AG08396 (cell line): ENCODE results near the gene RASA1.
"Not testable (repeated sequence)": the region's sequence is repeated elsewhere in the genome, so short reads cannot be mapped to it uniquely, and the experiment has no call there.

Experiments used
- DNase-seq: peaks from one replicate; pipeline ENCODE4 v3.0.0; 2012; ENCODE audit warnings: low spot score, mixed read lengths

RASA1 gene

DNA sequence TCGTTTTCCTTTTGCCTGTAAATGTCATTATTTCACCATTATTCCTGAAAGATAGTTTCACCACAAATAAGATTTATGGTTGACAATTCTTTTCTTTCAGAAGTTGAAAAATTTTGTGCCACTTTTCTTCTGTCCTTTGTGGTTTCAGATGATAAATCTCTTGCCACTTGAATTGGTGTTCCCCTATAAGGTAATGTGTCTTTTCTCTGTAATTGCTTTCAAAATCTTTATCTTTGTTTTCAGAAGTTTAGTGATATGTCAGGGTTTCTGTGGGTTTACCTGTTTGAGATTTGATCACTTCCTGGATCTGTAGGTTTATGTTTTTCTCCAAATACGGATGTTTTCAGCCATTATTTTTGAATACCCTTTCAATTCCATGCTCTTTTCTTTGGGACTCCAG, 14.6 kb downstream of the RASA1 start:
- DNase-seq: no peak

DNA sequence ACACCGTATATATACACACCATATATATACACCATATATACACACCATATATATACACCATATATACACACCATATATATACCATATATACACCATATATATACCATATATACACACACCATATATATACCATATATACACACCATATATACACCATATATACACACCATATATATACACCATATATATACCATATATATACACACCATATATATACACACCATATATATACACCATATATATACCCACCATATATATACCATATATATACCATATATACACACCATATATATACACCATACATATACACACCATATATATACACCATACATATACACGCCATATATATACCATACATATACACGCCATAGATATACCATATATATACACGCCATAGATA, 19.6 kb downstream of the RASA1 start:
- DNase-seq: not testable (repeated sequence)

- DNase-seq: no peak
Measured at GRCh38 chr5:87298692-87299362, 31.1 kb downstream of the RASA1 start.

DNA sequence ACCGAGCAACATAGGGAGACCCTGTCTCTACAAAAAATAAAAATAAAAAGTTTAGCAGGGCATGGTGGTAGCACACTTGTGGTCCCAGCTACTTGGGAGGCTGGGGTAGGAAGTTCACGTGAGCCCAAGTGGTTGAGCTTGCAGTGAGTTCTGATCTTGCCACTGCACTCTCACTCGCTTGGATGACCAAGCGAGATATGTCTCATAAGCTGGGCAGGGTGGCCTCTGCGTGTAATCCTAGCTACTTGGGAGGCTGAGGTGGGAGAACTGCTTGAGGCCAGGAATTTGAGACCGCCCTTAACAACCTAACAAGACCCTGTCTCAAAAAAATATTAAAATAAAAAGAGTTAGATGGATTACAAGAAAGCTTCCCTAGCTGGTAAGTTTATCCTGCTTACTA, 32.5 kb downstream of the RASA1 start:
- no peak for DNase-seq

DNA sequence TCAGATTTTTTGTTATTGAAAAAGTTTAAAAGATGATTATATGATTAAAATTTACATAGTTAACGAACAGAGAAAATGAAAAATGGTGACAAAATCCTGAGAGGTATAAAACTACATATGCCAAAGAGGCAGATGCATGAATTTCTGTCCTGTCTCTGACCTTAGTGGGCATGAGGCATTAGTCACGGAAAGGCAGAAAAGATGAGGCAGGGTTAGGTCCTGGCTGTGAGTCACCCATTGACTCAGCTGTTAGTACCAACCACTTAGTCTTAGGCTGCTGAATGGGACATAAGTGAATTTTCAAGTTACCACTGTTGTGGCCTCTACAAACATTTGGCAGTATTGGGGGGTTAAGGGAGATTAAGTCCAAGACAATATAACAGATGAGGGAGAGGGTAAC, 33.1 kb downstream of the RASA1 start:
- DNase-seq: peak; percentile 70

GRCh38 chr5:87302061-87302460, 34.4 kb downstream of the RASA1 start:
- DNase-seq: no peak

- no peak for DNase-seq
Measured at GRCh38 chr5:87303324-87303723, 35.6 kb downstream of the RASA1 start.

- DNase-seq: not testable (repeated sequence)
Measured at GRCh38 chr5:87306090-87306489, 38.4 kb downstream of the RASA1 start.

- DNase-seq: no peak
Measured at GRCh38 chr5:87307796-87308423, 40.2 kb downstream of the RASA1 start.

GRCh38 chr5:87311405-87312279, 44.0 kb downstream of the RASA1 start:
- no peak for DNase-seq

DNA sequence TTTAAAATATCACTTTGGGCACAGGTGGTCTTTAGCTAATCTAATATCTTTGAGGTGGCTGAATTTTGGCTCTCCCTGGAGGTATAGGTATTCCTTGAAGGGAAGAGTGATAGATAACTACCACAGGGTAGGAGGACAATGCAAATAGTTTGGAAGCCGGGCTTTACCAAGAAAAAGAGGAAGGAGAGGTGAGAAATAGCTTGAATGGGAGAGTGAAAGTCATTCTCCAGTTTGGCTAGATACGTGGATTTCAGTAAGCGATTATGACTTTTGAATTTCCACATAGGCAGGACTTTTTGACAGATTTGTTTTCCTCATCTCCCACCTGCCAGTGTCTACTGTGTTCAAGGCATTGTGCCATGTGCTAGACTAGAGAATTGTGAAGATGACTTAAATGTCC, 45.5 kb downstream of the RASA1 start:
- no peak for DNase-seq

GRCh38 chr5:87319469-87319868, 51.8 kb downstream of the RASA1 start:
- DNase-seq: no peak

GRCh38 chr5:87321605-87322004, 53.9 kb downstream of the RASA1 start:
- no peak for DNase-seq

- no peak for DNase-seq
Measured at GRCh38 chr5:87322381-87322780, 54.7 kb downstream of the RASA1 start.

DNA sequence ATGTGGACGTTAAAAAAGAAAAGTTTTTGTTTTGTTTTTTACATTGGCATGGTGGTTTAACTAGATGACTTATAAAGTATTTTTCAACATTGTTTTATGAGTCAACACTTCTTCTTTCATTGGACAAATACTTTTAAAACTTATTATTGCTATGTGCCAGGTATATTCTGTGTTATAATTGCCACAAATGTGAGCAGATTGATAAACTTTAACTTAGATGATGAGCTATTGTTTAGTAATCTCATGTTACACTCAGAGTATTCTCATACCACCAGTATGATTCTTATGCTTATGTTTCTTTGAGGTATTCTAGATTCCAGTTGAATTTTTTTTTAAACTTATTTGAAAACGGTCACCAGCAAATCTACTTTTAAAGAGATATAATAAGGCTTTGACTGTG, 60.3 kb downstream of the RASA1 start:
- no peak for DNase-seq

- DNase-seq: no peak
Measured at GRCh38 chr5:87329114-87329513, 61.4 kb downstream of the RASA1 start.

DNA sequence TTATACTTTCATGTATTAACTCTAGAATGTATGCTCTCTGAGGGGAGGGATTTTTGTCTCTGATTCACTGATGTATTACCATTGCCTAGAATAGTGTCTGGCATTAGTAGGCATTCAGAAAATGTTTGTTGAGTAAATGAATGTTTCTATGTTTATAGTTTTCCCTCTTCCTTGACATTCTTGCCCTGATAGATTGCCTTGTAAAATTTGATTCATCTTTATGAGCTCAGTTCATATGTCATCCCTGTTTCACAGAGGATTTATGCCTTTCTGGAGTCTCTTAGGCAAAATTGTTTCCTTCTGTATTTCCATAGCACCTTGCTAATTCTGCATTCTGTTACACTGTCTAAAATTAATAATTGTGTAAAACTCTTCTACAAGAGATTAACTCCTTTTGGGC, 72.3 kb downstream of the RASA1 start:
- no peak for DNase-seq

- no peak for DNase-seq
Measured at GRCh38 chr5:87340716-87341115, 73.0 kb downstream of the RASA1 start.

GRCh38 chr5:87347272-87347671, 79.6 kb downstream of the RASA1 start:
- no peak for DNase-seq

DNA sequence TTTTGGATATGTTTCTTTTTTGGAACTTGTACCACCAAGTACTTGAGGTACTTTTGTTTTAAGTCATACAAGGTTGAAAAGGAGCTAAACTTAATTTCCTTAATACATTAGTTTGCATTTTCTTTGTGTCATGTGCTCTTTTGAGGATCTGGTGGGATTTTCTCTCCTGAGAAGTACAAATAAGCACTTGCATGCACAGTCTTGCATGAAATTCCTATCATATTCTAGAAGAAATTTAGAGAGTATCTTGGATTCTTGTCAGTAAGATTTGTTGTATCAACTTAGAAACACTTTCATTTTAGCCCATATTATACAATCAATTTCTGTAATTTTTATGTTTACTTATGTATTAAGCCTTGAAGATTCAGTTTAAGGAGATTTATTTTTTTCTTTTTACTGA, 80.2 kb downstream of the RASA1 start:
- no peak for DNase-seq

GRCh38 chr5:87354496-87354895, 86.8 kb downstream of the RASA1 start:
- DNase-seq: no peak

DNA sequence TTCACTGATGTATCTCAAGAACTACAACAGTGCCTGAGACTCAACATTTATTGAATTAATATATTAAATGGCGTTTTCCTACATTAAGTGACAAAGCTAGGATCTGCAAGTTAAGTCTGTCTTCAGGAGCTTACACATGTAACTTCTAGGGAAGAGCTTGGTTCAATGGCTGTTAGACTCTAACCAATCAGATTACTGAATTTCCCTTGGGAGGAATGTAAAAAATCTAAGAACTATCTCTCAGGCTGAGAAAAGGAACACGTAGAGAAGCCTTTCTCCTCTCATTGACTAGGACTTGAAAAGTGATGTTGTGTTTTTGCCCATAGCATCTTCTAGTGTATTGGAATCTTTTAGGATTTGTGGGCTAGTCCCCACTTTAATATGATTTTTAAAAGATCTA, 91.4 kb downstream of the RASA1 start:
- no peak for DNase-seq

DNA sequence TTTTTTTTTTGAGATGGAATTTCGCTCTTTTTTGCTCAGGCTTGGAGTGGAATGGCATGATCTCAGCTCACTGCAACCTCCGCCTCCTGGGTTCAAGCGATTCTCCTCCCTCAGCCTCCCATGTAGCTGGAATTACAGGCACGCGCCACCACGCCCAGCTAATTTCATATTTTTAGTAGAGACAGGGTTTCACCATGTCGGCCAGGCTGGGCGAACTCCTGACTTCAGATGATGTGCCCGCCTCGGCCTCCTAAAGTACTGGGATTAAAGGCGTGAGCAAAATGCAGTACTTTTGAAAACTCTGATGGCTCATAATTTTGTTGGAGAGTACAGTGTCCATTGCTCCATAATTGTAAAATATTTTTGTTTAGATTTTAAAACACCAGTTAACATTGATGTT, 92.4 kb downstream of the RASA1 start:
- DNase-seq: no peak
